GM19099 (cell line): Measurements from ENCODE around the gene ATP1B1.

Source experiments
- POLR2A ChIP-seq: IDR thresholded peaks from 3 replicates; pipeline ENCODE4 v1.6.1; 2011; ENCODE audit warnings: low read depth; ENCODE audit not compliant: insufficient read length; ENCODE audit errors: extremely low read depth

The ATP1B1 gene

GRCh38 chr1:169119405-169119804 is 12.9 kb downstream of the ATP1B1 start:
- no peak for TF ChIP-seq POLR2A

- peak; percentile 31 for TF ChIP-seq POLR2A
Measured at GRCh38 chr1:169120066-169120465, 13.6 kb downstream of the ATP1B1 start.

GRCh38 chr1:169121146-169121923 is 14.8 kb downstream of the ATP1B1 start:
- no peak for TF ChIP-seq POLR2A

GRCh38 chr1:169122976-169123375 is 16.5 kb downstream of the ATP1B1 start:
- no peak for TF ChIP-seq POLR2A

- TF ChIP-seq POLR2A: no peak
Measured at GRCh38 chr1:169124459-169124858, 18.0 kb downstream of the ATP1B1 start.

- TF ChIP-seq POLR2A: no peak
Measured at GRCh38 chr1:169126335-169126734, 19.8 kb downstream of the ATP1B1 start.

- TF ChIP-seq POLR2A: no peak
Measured at GRCh38 chr1:169127305-169127704, 20.8 kb downstream of the ATP1B1 start.

GRCh38 chr1:169128562-169128961 is 22.1 kb downstream of the ATP1B1 start:
- TF ChIP-seq POLR2A: no peak

GRCh38 chr1:169129109-169129784 is 22.8 kb downstream of the ATP1B1 start:
- no peak for TF ChIP-seq POLR2A

- TF ChIP-seq POLR2A: no peak
Measured at GRCh38 chr1:169130683-169131082, 24.2 kb downstream of the ATP1B1 start.

- TF ChIP-seq POLR2A: no peak
Measured at GRCh38 chr1:169132512-169133227, 26.2 kb downstream of the ATP1B1 start.

- TF ChIP-seq POLR2A: no peak
Measured at GRCh38 chr1:169133228-169133576, 26.7 kb downstream of the ATP1B1 start.

- TF ChIP-seq POLR2A: no peak
Measured at GRCh38 chr1:169133801-169134502, 27.5 kb downstream of the ATP1B1 start.

- no peak for TF ChIP-seq POLR2A
Measured at GRCh38 chr1:169137357-169137756, 30.9 kb downstream of the ATP1B1 start.
